Sigmoid colon (tissue), 4 donors: Measurements from ENCODE around the gene CNTNAP4.

Experiments used
- EP300 ChIP-seq, 4 donors: sonication (generic); formaldehyde crosslinking; IDR thresholded peaks; one replicate each; pipeline ENCODE4 v1.6.1; 2017; ENCODE audit warnings: antibody characterized with exemption in 4 of 4
- POLR2AphosphoS5 ChIP-seq, 4 donors: sonication (generic); formaldehyde crosslinking; IDR thresholded peaks; one replicate each; pipeline ENCODE4 v1.6.1; 2017; ENCODE audit warnings: antibody characterized with exemption in 4 of 4
- TF ChIP-seq, protein P1 (sequence below), 4 experiments: fragments of 450-650 bp in 3 of 4; fragments of 200-600 bp in 1 of 4; IDR thresholded peaks; one replicate each; pipeline ENCODE4 v1.5.1; 2016 to 2019; ENCODE audit warnings: antibody characterized with exemption in 4 of 4, mild to moderate bottlenecking in 3 of 4, moderate library complexity in 2 of 4

- TF ChIP-seq, protein P1, sequence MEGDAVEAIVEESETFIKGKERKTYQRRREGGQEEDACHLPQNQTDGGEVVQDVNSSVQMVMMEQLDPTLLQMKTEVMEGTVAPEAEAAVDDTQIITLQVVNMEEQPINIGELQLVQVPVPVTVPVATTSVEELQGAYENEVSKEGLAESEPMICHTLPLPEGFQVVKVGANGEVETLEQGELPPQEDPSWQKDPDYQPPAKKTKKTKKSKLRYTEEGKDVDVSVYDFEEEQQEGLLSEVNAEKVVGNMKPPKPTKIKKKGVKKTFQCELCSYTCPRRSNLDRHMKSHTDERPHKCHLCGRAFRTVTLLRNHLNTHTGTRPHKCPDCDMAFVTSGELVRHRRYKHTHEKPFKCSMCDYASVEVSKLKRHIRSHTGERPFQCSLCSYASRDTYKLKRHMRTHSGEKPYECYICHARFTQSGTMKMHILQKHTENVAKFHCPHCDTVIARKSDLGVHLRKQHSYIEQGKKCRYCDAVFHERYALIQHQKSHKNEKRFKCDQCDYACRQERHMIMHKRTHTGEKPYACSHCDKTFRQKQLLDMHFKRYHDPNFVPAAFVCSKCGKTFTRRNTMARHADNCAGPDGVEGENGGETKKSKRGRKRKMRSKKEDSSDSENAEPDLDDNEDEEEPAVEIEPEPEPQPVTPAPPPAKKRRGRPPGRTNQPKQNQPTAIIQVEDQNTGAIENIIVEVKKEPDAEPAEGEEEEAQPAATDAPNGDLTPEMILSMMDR (IDR thresholded peaks at IDR 0.05): no peak
- TF ChIP-seq EP300 (IDR thresholded peaks at IDR 0.05) (no peak), POLR2AphosphoS5 (IDR thresholded peaks at IDR 0.05) (no peak)
These were observed 61.3 kb downstream of the CNTNAP4 start for GRCh38 chr16:76338472-76338871.
